ENCODE results near the gene TRABD. TPM values are rescaled to one million over a fixed set of nuclear protein-coding genes. Genes with fewer than 3 reads are reported as not detected.
A peak's percentile ranks its signal among the peaks of the same experiment; 100 is the strongest.

The TRABD gene
- total RNA-seq, 1 experiment from 2014 or later, result 83.5 TPM

DNA sequence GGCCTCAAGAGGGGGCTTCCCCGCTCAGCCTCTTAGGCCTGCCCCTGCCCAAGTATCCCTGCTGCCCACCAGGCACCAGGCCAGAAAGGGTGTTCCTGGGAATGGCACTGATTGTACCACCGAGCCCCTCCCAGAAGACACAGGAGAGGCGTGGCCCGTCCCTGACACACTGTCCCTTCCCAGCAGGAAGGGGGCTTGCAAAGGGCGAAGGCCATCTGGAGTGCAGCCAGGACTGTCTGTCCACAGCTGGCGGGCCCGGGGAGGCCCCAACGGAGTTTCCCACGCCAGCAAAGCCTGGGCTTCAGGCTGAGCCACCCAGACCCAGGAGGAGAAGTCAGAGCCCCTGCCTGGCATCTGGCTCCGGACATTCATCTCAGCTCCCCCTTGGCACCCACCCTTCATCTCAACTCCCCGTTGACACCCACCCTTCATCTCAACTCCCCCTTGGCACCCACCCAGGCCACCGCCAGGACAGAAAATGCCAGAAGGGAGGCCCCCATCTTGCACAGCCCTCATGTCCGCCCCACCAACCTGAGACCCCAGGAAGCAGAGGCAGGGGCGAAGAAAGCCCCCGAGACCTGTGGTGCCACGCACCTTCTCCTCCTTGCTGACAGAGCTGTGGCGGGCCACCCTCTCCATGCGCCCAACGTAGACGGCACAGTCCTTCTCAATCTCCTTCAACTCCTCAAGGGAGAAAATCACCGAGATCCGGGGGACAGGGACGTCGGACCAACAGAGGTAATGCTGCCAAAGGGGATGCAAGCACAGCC, 39.7 kb downstream of the TRABD start:
- no peak for DNase-seq (ENCODE audit: low spot score)
- in situ Hi-C loops (cut with HindIII; ENCODE audit: low sequenced_read_pairs), result no loop called here

DNA sequence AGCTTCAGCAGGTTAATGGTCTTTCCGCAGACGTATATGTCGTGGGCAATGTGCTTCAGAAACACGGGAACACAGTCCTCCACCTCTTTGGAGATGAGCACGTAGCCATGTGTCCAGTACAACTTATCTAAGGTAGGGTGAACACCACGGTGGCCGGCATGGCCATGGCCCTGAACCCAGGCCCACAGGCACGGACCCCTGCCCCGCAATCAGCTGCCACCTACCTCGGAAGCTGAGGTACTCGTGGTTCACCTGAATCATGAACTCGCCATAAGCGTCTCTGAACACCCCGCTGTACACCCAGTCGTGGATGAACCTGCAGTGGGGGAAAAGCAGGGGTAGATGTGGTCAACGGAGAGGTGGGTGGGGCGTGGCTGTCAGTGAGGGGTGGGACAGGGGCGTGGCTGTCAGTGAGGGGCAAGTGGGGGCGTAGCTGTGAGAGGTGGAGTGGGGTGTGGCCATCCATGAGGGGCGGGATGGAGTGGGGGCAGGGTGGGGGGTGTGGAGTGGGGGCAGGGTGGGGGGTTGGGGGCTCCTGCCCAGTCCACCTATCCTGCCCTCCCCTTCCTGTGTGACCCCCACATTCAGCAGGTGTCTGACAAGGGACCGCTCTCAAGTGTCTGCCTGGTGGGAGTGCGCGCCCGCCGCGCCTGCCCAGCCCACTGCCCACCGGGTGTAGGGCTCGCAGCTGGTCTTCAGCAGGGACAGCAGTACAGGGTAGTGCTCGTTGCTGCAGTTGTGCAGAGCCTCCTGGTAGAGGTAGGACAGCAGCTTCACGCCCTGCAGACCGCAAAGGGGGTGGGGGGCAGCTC, 40.6 kb downstream of the TRABD start:
- in situ Hi-C loops (cut with HindIII; ENCODE audit: low sequenced_read_pairs), result no loop called here
- no peak for DNase-seq (ENCODE audit: low spot score)

DNA sequence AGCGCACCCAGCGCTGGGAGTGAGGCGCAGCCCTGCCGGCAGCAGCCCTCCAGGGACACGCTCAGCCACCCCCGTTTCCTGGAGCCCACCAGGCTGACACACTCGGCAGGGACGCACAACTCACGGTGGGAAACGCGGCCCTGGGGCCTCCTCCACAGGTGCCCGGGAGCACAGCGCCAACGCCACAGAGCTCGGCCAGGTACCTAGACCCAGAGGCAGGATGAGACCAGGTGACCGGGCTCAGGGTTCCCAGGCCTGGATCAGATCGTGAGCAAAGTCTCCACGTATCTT, 41.1 kb downstream of the TRABD start:
- in situ Hi-C loops (cut with HindIII; ENCODE audit: low sequenced_read_pairs), result no loop called here
- no peak for DNase-seq (ENCODE audit: low spot score)

DNA sequence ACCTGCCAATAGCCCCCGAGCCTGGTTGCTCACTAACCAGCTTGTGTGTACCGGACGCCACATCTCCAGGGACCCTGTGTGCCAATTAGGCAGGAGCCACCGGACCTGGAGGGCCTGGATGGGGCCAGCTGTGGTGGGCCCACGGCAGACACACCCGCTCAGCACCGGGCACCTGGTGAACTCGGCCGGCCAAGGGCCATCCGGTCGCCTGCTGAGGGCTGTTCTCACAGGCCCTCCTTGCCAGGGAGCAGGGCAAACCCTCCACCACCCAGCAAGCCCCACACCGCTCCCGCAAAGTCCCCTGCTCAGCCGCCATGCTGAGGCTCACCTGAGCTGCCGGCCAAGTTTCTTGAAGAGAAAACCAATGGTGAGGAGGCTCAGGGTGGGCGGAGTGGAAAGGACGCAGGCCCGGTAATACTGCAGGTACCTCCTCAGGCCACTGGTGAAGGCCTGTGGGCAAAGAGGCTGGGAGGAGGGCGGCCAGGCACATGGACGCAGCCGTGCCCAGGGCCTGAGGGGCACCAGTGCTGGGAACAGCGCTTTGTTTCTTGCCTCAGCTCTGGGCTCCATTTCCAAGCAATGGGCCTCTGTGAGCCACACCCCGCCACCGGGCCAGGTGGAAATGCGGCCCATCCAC, 42.0 kb downstream of the TRABD start:
- DNase-seq (ENCODE audit: low spot score), result no peak
- in situ Hi-C loops (cut with HindIII; ENCODE audit: low sequenced_read_pairs), result no loop called here

DNA sequence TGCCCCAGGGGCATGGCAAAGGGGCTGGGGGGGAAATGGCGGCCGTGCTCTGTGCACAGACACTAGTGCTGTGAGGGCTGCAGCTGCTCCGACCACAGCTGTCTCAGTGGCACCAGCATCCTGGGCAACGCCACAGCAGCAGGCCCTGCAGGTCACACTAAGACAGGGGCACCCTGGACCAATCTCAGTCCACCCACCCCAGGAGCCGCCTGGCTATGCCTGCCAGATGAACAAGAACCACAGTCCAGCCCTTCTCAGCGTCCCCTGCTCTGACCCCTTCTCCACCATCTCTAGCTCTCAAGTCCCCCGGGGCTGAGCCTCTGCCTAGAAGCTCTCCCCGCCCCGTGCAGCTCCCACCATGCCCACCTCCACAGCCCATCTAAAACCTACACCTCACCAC, 42.7 kb downstream of the TRABD start:
- DNase-seq (ENCODE audit: low spot score), result no peak
- in situ Hi-C loops (cut with HindIII; ENCODE audit: low sequenced_read_pairs), result no loop called here

DNA sequence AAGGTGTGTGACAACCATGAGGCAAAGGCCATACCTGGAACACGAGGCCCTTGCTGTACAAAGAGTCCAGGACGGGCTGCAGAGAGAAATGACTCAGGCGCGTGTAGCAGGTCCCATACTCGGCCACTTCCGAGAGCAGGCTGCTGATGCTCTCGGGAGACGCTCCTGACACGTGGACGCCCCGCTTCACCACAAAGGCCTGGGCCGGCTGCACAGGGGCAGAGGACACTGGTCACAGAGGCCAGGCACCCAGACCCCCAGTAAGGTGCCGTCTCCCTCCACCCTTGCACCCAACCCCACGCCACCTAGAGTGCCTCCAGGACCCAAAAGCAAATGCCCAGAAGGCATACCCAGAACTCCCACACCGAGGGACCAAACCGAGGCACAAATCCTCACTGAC, 43.7 kb downstream of the TRABD start:
- in situ Hi-C loops (cut with HindIII; ENCODE audit: low sequenced_read_pairs), result no loop called here
- DNase-seq (ENCODE audit: low spot score), result no peak

DNA sequence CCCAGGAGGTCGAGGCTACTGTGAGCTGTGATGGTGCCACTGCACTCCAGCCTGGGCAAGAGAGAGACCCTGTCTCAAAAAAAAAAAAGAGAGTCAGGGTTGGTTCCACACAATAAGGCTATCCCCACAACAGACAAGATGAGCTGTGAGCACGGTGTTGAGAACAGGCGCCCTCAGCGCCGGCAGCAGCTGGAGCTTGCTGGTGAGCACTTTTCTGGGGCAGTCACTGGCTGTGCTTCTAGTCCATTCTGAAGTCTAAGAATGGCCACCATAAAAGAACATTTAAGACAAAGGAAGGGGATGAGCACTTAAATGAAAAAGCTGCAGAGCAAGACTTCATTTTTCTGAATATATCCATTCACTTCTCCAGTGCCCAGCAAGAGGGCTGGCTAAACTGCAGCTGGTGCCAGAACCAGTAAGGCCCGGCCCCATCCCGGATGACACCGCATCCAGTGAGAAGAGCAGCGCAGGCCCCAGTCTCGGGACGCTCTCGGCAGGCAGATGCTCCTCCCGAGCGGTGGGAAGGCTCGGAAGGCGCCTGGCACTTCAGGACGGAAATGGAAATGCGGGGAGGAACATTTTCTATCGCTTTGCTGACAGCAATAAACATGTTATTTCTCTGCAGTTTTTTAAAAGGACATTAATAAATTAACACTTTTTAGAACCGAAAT, 46.9 kb downstream of the TRABD start:
- DNase-seq (ENCODE audit: low spot score), result peak; percentile 26
- in situ Hi-C loops (cut with HindIII; ENCODE audit: low sequenced_read_pairs), result no loop called here

DNA sequence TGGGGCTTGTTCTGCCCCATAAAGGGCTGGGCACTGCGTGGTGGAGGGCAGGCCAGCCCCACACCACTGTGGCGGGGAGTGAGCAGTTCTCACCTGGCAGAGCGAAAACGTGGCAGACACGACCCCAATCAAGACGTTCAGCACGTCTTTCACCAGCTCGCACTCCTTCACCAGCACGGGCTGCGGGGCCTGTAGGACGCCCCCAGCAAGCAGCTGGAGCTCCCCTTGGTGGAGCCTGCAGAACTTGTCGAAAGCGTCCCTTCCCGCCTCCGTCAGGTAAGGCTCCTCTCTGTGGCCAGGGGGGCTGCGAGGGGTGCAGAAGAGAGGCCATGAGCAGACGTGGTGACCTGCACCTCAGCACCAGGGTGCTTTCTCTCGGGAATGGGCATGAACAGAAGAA, 47.5 kb downstream of the TRABD start:
- in situ Hi-C loops (cut with HindIII; ENCODE audit: low sequenced_read_pairs), result no loop called here
- no peak for DNase-seq (ENCODE audit: low spot score)

DNA sequence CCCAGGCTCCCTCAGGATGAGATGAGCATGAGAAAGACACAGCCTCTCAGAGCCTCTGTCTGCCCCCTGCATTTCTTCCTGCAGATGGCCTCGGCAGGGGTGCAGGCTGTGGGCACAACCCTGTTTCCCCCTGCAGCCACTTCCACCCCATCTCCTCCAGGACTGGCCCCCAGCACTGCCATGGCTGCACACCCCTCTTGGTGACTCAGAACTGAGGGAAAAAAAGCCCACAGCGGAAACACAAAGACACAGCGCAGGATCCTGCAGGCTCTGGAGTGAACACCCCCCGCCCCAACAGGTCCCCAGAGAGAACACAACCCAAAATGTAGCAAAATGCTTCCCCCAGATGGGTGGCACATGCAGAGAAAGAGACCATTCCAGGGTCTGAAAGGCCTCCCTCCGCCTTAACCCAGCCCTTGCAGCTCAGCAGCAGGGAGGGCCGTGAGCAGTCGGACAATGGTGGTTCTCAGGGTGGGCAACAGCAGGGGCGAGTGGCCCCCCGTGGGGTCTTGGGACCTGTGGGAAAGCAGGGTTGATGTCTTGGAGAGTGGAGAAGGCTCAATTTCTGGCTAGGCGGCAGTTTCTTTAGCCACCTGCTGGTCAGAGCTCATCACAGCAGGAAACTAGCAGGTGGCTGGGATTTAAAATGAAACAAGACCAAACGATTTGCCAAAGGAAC, 51.2 kb downstream of the TRABD start:
- peak; percentile 75 for DNase-seq (ENCODE audit: low spot score)
- in situ Hi-C loops (cut with HindIII; ENCODE audit: low sequenced_read_pairs), result no loop called here

DNA sequence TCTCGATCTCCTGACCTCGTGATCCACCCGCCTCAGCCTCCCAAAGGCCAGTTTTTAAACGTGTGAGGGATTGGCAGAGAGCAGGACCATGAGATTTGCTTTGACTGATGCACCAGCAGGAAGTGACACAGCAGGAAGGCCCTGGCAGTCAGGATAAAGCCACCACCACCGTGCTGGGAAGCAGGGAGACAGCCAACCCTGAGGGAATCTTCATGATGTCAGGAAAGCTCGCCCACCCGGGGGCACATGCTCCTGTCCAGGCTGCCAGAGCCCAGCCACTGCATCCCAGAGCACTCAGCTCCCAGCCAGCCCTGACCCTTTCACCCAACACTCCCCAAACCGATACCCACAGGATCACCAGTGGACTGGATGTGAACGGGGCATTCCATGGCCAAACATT, 53.0 kb downstream of the TRABD start:
- no peak for DNase-seq (ENCODE audit: low spot score)
- in situ Hi-C loops (cut with HindIII; ENCODE audit: low sequenced_read_pairs), result no loop called here

DNA sequence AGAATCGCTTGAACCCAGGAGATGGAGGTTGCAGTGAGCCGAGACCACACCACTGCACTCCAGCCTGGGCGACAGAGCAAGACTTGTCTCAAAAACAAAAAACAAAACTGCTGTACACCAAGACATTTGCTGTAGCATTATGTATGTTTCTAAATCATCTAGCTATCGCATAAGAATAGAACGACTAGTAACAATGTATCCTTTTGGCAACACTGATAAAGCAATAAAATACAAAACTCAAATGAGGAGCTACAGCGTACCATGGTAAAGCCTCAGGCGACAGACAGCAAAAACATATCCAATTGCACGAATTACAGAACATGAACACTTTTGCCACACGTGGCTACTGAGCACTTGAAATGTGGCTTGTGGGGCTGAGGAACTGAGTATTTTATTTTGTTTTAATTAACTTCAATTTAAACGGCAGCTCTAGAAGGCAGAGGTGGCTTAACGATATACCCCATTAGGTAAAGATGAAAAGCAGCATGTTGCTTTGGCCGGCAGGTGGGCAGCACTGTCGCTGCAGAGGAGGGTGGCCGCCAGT, 56.8 kb downstream of the TRABD start:
- in situ Hi-C loops (cut with HindIII; ENCODE audit: low sequenced_read_pairs), result no loop called here
- peak; percentile 21 for DNase-seq (ENCODE audit: low spot score)

DNA sequence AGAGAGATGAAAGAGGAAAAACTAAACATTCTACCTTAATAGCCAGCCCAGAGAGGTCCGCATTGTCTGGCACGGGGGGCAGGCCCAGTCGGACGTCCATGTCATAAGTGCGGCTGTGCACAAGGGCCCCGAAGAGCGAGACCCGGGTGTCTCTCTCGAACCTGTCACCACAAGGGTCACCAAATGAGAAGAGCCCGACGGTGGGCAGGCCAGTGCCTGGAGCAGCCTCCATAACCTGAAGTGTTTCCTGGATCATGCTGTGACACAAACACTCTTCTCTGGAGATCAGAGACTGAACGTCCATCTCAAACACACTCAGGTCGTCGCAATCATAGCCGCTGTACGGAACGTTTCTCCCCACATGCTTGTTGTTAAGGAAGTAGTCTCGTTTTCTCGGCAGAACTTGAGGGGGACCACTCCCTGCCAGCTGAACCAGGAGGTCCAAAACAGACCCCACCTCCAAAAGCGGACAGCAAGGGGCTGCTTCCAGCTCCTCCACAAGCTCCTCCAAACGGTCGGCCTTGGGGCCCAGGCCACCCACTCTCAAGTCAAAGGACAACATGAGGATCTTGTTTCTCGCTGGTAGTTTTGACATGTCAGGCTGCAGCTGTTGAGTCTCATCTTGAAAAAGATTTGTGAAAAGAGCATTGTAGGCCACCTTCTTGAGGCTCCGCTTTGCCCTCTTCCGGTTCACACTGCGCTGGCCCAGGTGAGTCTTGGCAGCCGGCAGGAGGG, 58.1 kb downstream of the TRABD start:
- in situ Hi-C loops (cut with HindIII; ENCODE audit: low sequenced_read_pairs), result no loop called here
- no peak for DNase-seq (ENCODE audit: low spot score)

DNA sequence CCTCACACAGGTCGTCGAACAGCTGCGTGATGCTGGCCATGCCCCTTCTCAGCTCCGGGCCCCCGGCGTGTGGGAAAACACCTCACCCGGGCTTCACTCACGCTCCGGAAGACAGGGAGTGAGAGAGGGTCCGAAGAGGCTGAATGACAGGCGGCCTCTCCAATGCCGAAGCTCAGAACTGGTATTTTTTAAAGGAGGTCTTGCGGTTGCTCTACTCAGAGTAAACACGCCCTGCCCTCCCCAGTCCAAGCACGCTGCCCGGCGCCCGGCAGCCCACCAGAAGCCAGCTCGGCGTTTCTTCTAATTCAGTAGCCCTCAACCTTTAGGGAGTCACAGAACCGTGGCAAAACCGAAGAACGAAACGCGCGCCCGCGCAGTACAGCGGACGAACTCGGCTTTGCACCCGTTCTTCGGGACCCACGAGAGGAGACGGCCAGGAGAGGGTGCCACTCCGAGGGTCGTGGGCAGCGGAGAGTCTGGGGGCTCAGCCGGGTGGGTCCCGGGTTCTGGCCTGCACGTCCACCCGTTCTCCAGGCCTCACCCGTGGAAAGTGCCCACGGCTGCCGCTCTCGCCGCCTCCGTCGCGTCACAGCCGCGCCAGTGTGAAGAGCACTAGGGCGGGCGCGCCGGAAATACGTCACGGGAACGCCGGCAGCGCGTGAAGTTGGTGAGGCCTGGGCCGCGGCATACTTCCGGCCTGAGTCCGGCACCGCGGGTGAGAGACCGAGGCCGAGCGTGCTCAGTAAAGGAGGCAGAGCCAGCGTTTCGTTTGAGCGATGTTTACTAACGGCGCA, 58.9 kb downstream of the TRABD start, which contains the start of gene TUBGCP6:
Gene TUBGCP6, minus strand, starts transcription at position 604 of the 794 bp plus-strand sequence. Its CDS starts 564 bp downstream, at position 40.
- in situ Hi-C loops (cut with HindIII; ENCODE audit: low sequenced_read_pairs), result no loop called here
- peak; percentile 93 for DNase-seq (ENCODE audit: low spot score)

DNA sequence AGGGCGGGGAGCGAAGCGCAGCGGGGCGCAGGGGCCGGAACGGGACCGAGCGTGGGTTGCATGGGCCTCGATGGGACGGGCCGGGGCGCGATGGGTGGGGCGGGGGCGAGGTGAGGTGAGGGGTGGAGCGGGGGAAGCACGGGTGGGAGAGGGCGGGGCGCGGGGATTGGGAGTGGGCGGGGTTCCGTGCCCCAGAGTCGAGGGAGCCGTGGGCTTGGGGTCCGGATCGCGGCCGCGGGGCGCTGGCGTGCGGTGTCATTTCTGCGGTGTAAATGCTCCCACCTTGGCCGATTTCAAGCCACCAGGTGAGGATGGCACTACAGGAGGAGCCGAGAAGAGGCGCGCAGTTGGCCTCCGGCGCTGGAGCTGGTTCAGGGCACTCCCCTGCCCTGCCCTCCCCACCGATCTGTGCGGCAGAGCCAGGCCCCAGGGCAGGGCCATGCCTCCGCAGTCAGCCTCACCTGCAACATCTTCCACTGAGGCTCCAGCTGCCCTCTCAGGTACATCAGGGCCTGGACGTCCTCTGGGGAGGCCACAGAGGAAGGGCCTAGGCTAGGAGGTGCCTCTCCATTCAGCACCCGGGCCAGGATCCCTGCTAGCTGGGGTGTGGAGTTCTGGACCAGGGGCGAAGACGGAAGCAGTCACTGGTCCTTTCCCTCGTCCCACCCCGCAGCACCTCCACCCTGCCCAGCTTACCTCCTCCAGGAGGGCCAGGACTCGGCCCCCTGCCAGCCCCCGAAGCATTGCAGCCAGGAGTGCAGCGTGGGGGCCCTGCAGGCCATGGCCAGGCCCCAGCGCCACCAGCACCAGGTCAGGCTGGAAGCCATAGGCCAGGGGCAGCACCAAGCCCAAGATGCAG, 59.7 kb downstream of the TRABD start:
- in situ Hi-C loops (cut with HindIII; ENCODE audit: low sequenced_read_pairs), result no loop called here
- no peak for DNase-seq (ENCODE audit: low spot score)

DNA sequence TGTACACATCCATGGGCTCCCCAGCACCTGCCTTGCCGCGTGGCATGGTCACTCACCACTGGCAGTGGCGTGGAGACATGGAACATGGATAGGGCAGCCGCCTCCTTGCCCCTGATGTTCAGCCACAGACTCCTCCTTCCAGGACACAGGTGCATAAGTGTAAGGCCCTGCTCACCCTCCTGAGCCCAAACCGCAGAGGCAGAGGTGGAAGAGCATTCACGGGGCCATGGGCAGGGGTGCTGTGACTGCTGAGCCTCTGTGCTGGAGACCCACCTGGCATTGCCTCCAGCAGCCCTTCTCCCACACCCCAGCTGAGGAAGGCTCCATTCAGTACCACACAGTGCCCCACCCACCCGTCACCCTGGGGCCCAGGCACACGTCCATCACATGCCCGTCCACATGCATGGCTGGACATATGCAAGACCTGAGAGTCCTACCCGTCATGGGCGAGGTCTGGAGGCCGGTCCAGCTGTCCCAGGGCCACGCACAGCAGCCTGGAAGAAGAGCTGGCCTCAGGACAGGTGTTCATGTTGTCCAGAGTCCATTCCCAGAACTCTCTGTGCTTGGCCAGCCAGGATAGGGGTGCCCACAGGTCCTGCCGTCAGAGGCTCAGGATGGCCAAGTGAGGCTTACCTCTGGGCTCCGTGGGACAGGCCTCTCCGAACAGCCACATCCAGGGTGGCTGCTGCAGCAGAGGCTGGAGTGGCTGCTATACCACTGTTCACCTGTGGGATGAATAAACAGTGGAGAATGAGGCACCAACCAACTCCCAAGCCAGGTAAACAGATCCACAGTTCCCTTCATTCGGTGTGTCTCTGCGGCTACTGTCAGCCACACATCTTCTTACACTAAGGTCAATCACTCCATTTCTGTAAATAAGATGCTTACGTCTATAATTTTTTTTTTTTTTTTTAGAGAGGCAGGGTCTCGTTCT, 60.8 kb downstream of the TRABD start:
- in situ Hi-C loops (cut with HindIII; ENCODE audit: low sequenced_read_pairs), result no loop called here
- DNase-seq (ENCODE audit: low spot score), result no peak

DNA sequence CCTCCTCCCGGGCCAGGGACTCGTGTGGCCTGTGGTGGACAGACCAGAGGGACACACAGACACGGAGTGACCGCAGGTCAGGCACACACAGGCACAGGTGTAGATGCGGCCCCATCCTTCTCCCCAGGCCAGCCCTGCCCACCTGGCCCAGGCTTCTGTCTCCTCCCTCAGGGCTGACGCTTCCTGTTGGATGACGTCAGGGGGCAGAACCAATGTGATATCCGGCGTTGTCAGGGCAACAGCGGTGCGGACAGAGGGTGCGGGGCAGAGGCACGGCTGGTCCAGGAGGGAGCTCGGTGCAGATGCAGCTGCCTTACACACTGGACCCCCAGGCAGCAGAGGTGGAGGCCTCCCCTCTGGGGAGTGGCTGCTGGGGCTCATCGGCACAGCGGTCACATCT, 62.0 kb downstream of the TRABD start:
- DNase-seq (ENCODE audit: low spot score), result peak; percentile 36
- in situ Hi-C loops (cut with HindIII; ENCODE audit: low sequenced_read_pairs), result no loop called here

Data from G401 (cell line).